NCI-H774 (cell line): ENCODE results near the gene CAMLG.
"Not testable (repeated sequence)": the region's sequence is repeated elsewhere in the genome, so short reads cannot be mapped to it uniquely, and the experiment has no call there.

Experiments
- DNase-seq: peaks from one replicate; lab custom pipeline; 2025; lab: John Stamatoyannopoulos, UW

CAMLG gene

GRCh38 chr5:134738133-134738962 lies at the start of gene CAMLG:
CAMLG (plus strand) TSS chr5:134738548; CDS start chr5:134738621, 73 bp downstream.
- peak; percentile 97 for DNase-seq

- not testable (repeated sequence) for DNase-seq
Measured at GRCh38 chr5:134690144-134690543, 48.2 kb upstream of the CAMLG start.

GRCh38 chr5:134692722-134693121 lies 45.6 kb upstream of the CAMLG start:
- DNase-seq: no peak

DNA sequence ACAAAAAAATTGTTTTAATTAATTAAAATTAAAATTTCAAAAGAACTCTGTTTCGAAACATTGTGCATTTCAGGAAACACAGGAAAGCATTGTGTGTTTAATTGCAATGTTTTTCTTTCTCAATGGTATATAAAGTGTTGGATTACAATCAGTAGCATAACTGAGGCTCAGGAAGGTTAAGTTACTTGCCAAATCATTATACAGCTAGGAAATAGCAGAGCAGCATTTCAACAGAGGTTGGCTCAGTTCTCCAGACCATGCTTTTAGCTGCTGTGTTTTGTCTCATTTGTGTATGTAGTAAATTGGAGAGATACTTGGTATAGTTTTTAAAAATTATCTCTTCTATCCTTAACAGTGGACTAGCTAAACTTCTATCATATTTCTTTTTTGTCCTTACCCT lies 30.0 kb upstream of the CAMLG start:
- DNase-seq: no peak

- no peak for DNase-seq
Measured at GRCh38 chr5:134714120-134714519, 24.2 kb upstream of the CAMLG start.

- DNase-seq: no peak
Measured at GRCh38 chr5:134714541-134714940, 23.8 kb upstream of the CAMLG start.

DNA sequence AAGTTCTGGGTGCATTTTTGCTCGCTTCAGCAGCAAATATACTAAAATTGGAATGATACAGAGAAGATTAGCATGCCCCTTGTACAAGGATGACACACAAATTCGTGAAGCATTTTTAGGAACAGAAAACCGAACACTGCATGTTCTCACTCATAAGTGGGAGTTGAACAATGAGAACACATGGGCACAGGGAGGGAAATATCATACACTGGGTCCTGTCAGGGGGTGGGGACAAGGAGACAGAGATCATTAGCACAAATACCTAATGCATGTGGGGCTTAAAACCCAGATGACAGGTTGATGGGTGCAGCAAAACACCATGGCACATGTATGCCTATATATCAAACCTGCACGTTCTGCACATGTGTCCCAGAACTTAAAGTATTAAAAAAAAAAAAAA lies 22.9 kb upstream of the CAMLG start:
- not testable (repeated sequence) for DNase-seq

- DNase-seq: no peak
Measured at GRCh38 chr5:134724872-134725271, 13.5 kb upstream of the CAMLG start.

GRCh38 chr5:134732819-134733218 lies 5.5 kb upstream of the CAMLG start:
- DNase-seq: no peak

GRCh38 chr5:134735243-134735642 lies 3.1 kb upstream of the CAMLG start:
- no peak for DNase-seq

DNA sequence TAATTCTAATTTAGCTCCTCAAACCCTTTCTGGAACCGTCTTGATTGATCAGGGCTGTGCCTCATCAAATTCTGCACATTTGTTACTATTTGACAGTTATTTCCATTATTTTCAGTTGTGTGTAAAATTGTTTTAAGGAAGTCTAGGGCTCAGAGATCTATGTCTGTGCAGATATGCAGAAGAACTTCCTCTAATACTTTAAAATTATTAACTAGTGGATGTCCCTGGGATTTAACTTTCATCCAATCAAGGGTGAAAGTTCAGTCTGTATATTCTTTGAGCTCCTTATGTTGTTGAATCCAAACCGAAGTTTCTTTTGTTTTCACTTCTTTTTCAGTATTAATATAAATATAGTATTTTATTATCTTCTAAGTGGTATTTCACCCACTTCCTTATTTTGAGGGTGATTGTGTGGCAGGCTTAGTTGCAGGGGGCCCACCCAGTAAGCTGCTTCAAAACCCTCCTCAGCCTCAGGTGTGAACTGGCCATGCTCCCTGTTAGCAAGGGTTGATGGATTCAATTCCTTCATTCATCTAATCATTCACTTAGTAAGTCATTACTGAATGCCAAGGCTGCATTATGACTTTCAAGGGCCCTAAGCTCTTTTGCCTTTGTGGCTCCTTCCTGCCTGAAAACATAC lies 2.1 kb upstream of the CAMLG start:
- no peak for DNase-seq

DNA sequence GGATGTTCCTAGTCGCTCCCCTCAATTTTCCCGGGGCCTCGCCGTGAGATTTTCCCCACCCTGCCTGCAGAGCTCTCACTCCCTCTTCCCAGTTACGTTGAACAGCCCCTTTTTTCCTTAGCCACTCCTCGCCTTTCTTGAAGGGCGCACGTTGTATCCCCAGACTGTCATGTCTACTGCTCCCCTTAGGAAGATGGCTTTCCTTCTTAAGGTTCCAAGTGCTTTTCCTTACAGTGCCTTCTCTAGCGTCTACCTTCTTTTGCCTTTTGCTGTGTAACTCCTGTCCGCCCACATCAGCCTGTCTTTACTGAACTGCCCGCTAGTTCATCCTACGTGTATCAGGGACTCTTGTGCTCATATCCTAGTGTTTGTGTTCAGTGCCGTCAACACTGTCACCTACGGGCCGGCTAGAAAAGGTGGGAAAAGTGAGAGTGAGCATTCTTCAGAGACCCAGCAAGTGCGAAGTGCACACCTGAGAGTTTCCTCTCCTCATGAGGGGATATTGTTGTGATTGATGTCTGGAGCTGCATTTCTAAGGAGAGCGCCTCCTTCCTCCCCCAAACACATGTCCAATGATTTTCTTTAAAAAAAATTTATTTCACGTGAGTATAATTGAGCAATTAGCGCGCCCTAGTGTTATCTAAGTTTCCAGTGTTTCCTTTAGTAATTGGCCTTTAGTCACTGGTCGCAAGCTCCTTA lies 764 bp downstream of the CAMLG start:
- DNase-seq: peak; percentile 8

- no peak for DNase-seq
Measured at GRCh38 chr5:134741052-134741451, 2.7 kb downstream of the CAMLG start.

DNA sequence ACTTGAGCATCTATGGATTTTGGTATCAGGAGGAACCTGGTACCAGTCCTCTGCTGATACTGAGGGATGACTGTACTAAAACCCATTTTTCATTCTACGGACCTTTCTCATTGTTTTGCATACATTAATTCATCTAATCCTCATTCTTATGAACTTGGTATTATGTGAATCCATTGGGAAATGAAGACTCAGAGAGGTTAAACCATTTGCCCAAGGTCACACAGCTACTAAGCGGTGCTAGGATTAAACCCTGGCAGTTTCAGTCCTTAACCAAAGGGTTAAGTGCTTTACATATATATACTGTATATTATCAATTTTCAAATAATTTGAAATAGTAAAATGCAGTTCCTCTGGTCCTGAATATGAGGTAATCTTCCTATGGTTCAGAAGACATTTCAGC lies 3.8 kb downstream of the CAMLG start:
- DNase-seq: no peak

- DNase-seq: no peak
Measured at GRCh38 chr5:134749415-134749814, 11.1 kb downstream of the CAMLG start.

DNA sequence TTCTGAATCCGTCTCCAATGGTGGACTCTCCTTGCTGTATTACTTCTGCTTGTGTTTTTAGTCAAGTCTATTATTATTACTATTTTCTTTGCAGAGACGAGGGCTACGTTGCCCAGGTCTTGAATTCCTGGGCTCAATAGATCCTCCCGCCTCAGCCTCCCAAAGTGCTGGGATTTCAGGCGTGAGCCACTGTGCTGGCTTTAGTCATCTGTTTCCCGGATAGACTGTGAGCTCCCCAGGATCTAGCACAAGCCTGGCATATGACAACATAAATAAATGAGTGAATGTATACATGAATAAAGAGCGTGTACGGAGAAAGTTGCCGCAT lies 19.8 kb downstream of the CAMLG start:
- no peak for DNase-seq

DNA sequence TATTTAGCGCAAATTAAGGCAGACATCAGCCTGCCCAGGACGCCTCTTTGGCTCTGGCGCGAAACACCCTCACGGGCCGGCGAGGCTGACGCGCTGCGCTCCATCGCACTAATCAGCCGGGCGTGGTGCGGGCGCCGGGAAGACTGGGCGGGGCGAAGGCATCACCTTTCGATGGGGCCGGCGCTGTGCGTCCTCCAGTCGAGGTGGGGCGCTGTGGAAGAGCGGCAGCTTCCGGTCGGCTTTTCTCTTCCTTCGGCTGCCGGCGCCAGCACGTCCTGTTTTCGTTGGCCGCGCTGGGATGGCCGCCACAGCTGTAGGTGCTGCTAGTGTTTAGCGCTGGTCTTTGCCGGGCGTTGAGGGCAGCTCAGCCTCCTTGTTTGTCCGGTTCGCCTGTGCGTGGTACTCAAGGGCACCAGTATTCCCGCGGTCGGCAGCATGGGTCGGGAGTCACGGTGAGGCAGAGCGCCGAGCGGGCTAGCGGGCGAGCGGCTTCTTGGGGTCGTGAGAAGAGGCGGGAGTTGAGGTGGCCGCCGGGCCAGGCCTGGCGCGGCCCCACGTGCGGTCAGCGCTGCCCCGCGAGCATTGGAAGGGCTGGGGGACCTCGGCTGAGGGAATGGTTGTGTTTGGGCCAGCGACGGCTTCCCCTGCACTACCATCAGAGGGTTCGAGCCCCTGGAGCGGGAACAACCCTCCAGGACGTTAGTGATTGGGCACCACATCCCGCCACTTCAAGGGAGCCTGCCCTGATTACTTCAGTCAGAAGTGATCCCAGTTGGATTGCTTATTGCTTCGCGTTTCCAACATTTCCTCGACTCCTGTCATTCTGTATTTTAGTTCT lies 20.4 kb downstream of the CAMLG start, which contains the start of gene DDX46:
TSS of gene DDX46 (plus strand) at position 276 of the 838 bp plus-strand sequence. CDS start at position 436, 160 bp downstream.
- peak; percentile 91 for DNase-seq

GRCh38 chr5:134767528-134768291 lies 29.4 kb downstream of the CAMLG start:
- not testable (repeated sequence) for DNase-seq

DNA sequence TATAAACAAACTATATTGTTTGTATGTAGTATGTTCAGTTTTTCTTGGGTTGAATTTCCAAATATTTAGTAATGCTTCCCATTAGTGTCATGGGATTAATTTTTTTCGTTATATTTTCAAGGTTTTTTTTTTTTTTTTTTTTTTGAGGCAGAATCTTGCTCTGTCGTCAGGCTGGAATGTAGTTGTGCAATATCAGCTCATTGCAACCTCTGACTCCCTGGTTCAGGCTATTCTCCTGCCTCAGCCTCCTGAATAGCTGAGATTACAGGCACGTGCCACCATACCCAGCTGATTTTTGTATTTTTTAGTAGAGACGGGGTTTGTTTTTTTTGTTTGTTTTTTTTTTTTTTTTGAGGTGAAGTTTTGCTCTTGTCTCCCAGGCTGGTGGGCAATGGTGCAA lies 30.9 kb downstream of the CAMLG start:
- no peak for DNase-seq

- DNase-seq: no peak
Measured at GRCh38 chr5:134772461-134773125, 34.2 kb downstream of the CAMLG start.

DNA sequence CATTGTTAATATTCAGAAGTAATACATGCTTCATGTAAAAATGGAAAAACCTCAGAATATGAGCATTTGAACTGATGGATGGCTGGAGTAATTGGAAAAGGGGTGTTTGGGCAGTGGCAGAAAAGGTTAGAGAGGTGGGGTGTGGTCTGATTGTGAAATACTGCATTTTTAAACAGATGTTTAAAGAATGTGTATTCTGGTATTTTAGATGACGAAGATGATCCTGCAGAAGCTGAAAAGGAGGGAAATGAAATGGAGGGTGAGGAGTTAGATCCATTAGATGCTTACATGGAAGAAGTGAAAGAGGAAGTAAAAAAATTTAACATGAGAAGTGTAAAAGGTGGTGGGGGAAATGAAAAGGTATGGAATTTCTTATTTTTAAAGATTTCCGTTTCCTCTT lies 39.0 kb downstream of the CAMLG start:
- DNase-seq: no peak
